Activated B cell treated with CpG ODN at 0.5 μM for 24 hours (primary cell): Measurements from ENCODE around the gene CERS6. TPM values are rescaled to one million over a fixed set of nuclear protein-coding genes. Genes with fewer than 3 reads are reported as not detected.

ENCODE experiments used
- ATAC-seq: fragments of 200-7000 bp; cut with Tn5 transposase; one replicate; pipeline ENCODE4 v1.10.0; 2021; ENCODE audit warnings: low read depth, mild to moderate bottlenecking, moderate library complexity
- CTCF ChIA-PET: fragments of 350-600 bp; sonication (Branson Sonifier 250); formaldehyde crosslinking; loops from one replicate; lab custom pipeline; 2021; ENCODE audit warnings: antibody characterized with exemption; lab: Charles Lee
- POLR2A ChIA-PET: fragments of 350-600 bp; sonication (Branson Sonifier 250); formaldehyde crosslinking; loops from one replicate; lab custom pipeline; 2021; ENCODE audit warnings: antibody characterized with exemption; lab: Charles Lee
- DNase-seq: peaks from one replicate; pipeline ENCODE4 v3.0.0; 2022
- H3K27ac Mint-ChIP-seq: one replicate; pipeline ENCODE4 v1.8.0; 2020; ENCODE audit warnings: mixed read lengths
- H3K27me3 Mint-ChIP-seq: one replicate; pipeline ENCODE4 v1.8.0; 2021; ENCODE audit warnings: mixed read lengths
- H3K36me3 Mint-ChIP-seq: one replicate; pipeline ENCODE4 v1.8.0; 2021; ENCODE audit warnings: low read depth, mixed read lengths
- H3K4me1 Mint-ChIP-seq: one replicate; pipeline ENCODE4 v1.8.0; 2021; ENCODE audit warnings: mixed read lengths
- H3K4me3 Mint-ChIP-seq: one replicate; pipeline ENCODE4 v1.8.0; 2020; ENCODE audit warnings: mild to moderate bottlenecking, mixed read lengths
- H3K9me3 Mint-ChIP-seq: one replicate; pipeline ENCODE4 v1.8.0; 2020; ENCODE audit warnings: mixed read lengths
- CTCF ChIP-seq: fragments of 200-600 bp; IDR thresholded peaks from one replicate; pipeline ENCODE4 v1.8.0; 2022; ENCODE audit warnings: antibody characterized with exemption, mild to moderate bottlenecking
- intact Hi-C: fragments of 100-400 bp; cut with micrococcal nuclease; formaldehyde crosslinking; loops from one replicate; pipeline ENCODE4 v1.15.1; 2024
- total RNA-seq: library from RNA; stranded (reverse); gene quantifications from 2 replicates; pipeline ENCODE4 v1.2.3, GENCODE V29; 2022

Gene CERS6
- total RNA-seq, 1 donor from 2014 or later: 5.3 TPM

- Mint-ChIP-seq H3K4me3 (peak overlapping the region; percentile 19), H3K9me3 (no peaks in the 10 kb centered on the region), H3K36me3 (peaks cover 8% of the 10 kb centered on the region), H3K4me1 (peaks cover 24% of the 10 kb centered on the region), H3K27me3 (no peaks in the 10 kb centered on the region), H3K27ac (peak overlapping the region; percentile 47)
- ChIA-PET POLR2A (no interaction called here), CTCF (no interaction called here)
- no peak for DNase-seq
- intact Hi-C loops: loop anchor here (5.0 kb wide), 3 partner anchors 45 to 95 kb away; partner anchors contain the start of gene CERS6
- no peak for TF ChIP-seq CTCF
- ATAC-seq: peak; percentile 84
Measured at GRCh38 chr2:168552450-168552856, 96.4 kb downstream of the CERS6 start.

GRCh38 chr2:168555283-168555682 is 99.2 kb downstream of the CERS6 start:
- TF ChIP-seq CTCF: no peak
- Mint-ChIP-seq H3K4me3 (no peak overlapping the region), H3K36me3 (peaks cover 5% of the 10 kb centered on the region), H3K9me3 (peaks cover 5% of the 10 kb centered on the region), H3K27ac (no peak overlapping the region), H3K4me1 (peaks cover 29% of the 10 kb centered on the region), H3K27me3 (no peaks in the 10 kb centered on the region)
- intact Hi-C loops: loop anchor here (1.0 kb wide), 1 partner anchor 12 kb away; no protein-coding TSS in a partner anchor
- DNase-seq: no peak
- ChIA-PET CTCF (no interaction called here), POLR2A (no interaction called here)
- no peak for ATAC-seq

- intact Hi-C loops: no loop called here
- H3K4me3 Mint-ChIP-seq: no peak overlapping the region
- peaks cover 8% of the 10 kb centered on the region for H3K4me1 Mint-ChIP-seq
- no peaks in the 10 kb centered on the region for H3K27me3 Mint-ChIP-seq
- TF ChIP-seq CTCF: no peak
- H3K9me3 Mint-ChIP-seq: peaks cover 5% of the 10 kb centered on the region
- CTCF ChIA-PET: no interaction called here
- DNase-seq (no peak), ATAC-seq (no peak)
- H3K36me3 Mint-ChIP-seq: peaks cover 26% of the 10 kb centered on the region
- POLR2A ChIA-PET: no interaction called here
- no peak overlapping the region for H3K27ac Mint-ChIP-seq
Measured at GRCh38 chr2:168559187-168559586, 103.1 kb downstream of the CERS6 start.

- intact Hi-C loops: no loop called here
- Mint-ChIP-seq H3K36me3 (peaks cover 26% of the 10 kb centered on the region), H3K27ac (no peak overlapping the region), H3K9me3 (peaks cover 5% of the 10 kb centered on the region), H3K4me1 (peaks cover 10% of the 10 kb centered on the region), H3K4me3 (no peak overlapping the region), H3K27me3 (no peaks in the 10 kb centered on the region)
- no peak for TF ChIP-seq CTCF
- DNase-seq: no peak
- CTCF ChIA-PET: no interaction called here
- POLR2A ChIA-PET: no interaction called here
- ATAC-seq: no peak
Measured at GRCh38 chr2:168560817-168561499, 104.9 kb downstream of the CERS6 start.

GRCh38 chr2:168561991-168562390 is 105.9 kb downstream of the CERS6 start:
- ChIA-PET POLR2A (no interaction called here), CTCF (no interaction called here)
- peaks cover 26% of the 10 kb centered on the region for H3K36me3 Mint-ChIP-seq
- H3K4me1 Mint-ChIP-seq: peaks cover 12% of the 10 kb centered on the region
- intact Hi-C loops: no loop called here
- no peaks in the 10 kb centered on the region for H3K27me3 Mint-ChIP-seq
- no peak for ATAC-seq
- no peak for DNase-seq
- no peak overlapping the region for H3K27ac Mint-ChIP-seq
- no peak overlapping the region for H3K4me3 Mint-ChIP-seq
- peaks cover 5% of the 10 kb centered on the region for H3K9me3 Mint-ChIP-seq
- TF ChIP-seq CTCF: no peak
